ENCODE results near the gene CYP2F1. TPM values are rescaled to one million over a fixed set of nuclear protein-coding genes. Genes with fewer than 3 reads are reported as not detected.

CYP2F1 gene
- total and polyA plus RNA-seq, 2 experiments from 2014 or later = 1.1 TPM; not detected in 1

- peaks cover 31% of the 10 kb centered on the region for H3K27me3 ChIP-seq (ENCODE audit: insufficient read depth)
- H4K20me1 ChIP-seq (replicated peaks; ENCODE audit: insufficient read depth) = no peaks in the 10 kb centered on the region
- TF ChIP-seq ZNF114 (CRISPR knock-in tag; IDR thresholded peaks at IDR 0.05) (no peak), CTCF (conservative IDR thresholded peaks at IDR 0.05; ENCODE audit: low read depth in 2 of 2) (no peak), ETS1 (IDR thresholded peaks at IDR 0.05) (no peak)
- no peak overlapping the region for H3K4me3 ChIP-seq
- peaks cover 10% of the 10 kb centered on the region; the same call in 2 of the 3 replicates for H3K36me3 Mint-ChIP-seq (ENCODE audit: low read depth)
- H3K4me3 Mint-ChIP-seq = no peak overlapping the region
- H2AFZ ChIP-seq = no peak overlapping the region
- no peaks in the 10 kb centered on the region for H3F3A ChIP-seq (replicated peaks; ENCODE audit: low read depth)
- DNase-seq (ENCODE audit: low spot score) (no peak), ATAC-seq (no peak)
- no peak overlapping the region for H3K27ac ChIP-seq (ENCODE audit: low read depth)
- peaks cover 11% of the 10 kb centered on the region for H3K9me3 Mint-ChIP-seq
- H3K27ac Mint-ChIP-seq = no peak overlapping the region
- peaks cover 15% of the 10 kb centered on the region for H3K9me2 ChIP-seq (ENCODE audit: insufficient read depth)
- H3K79me2 ChIP-seq (replicated peaks; ENCODE audit: insufficient read depth) = no peaks in the 10 kb centered on the region
- H3K4me1 Mint-ChIP-seq = peaks cover 12% of the 10 kb centered on the region; the same call in 2 of the 3 replicates
- no peaks in the 10 kb centered on the region for H3K36me3 ChIP-seq (ENCODE audit: insufficient read depth)
- peaks cover 5% of the 10 kb centered on the region; the same call in 1 of the 2 replicates for H3K4me1 ChIP-seq (ENCODE audit: insufficient read depth)
- no peak overlapping the region for H3K4me2 ChIP-seq
- peaks cover 30% of the 10 kb centered on the region for H3K27me3 Mint-ChIP-seq (ENCODE audit: insufficient read depth, low read depth, poor library complexity)
These were observed 28.4 kb upstream of the CYP2F1 start for GRCh38 chr19:41085748-41086415.

GRCh38 chr19:41088151-41088550, 26.1 kb upstream of the CYP2F1 start, which contains the start of gene CYP2A13:
CYP2A13 (plus strand) TSS chr19:41088451; CDS start chr19:41088472, 21 bp downstream.
- no peak within 1 kb of the TSS for H3K27ac Mint-ChIP-seq
- H3K4me1 ChIP-seq (ENCODE audit: insufficient read depth) = peaks cover 5% of the 10 kb centered on the region; the same call in 1 of the 2 replicates
- H3K9me3 Mint-ChIP-seq = peaks cover 4% of the 10 kb centered on the region; the same call in 2 of the 3 replicates
- H3K4me3 Mint-ChIP-seq = peak within 1 kb of the TSS; percentile 73; the same call in 1 of the 3 replicates
- ATAC-seq (no peak), DNase-seq (ENCODE audit: low spot score) (no peak)
- H3K27me3 Mint-ChIP-seq (ENCODE audit: insufficient read depth, low read depth, poor library complexity) = peaks cover 41% of the 10 kb centered on the region
- no peaks in the 10 kb centered on the region for H4K20me1 ChIP-seq (replicated peaks; ENCODE audit: insufficient read depth)
- peaks cover 45% of the 10 kb centered on the region for H3K27me3 ChIP-seq (ENCODE audit: insufficient read depth)
- H3K79me2 ChIP-seq (replicated peaks; ENCODE audit: insufficient read depth) = no peaks in the 10 kb centered on the region
- no peaks in the 10 kb centered on the region for H3K36me3 ChIP-seq (ENCODE audit: insufficient read depth)
- TF ChIP-seq ZNF331 (CRISPR knock-in tag; IDR thresholded peaks at IDR 0.05; ENCODE audit: low read depth) (no peak), REST (IDR thresholded peaks at IDR 0.05; ENCODE audit: unreplicated experiment) (no peak), ZNF462 (CRISPR knock-in tag; IDR thresholded peaks at IDR 0.05) (no peak), ZNF114 (CRISPR knock-in tag; IDR thresholded peaks at IDR 0.05) (no peak)
- H3K9me2 ChIP-seq (ENCODE audit: insufficient read depth) = no peaks in the 10 kb centered on the region
- peak within 1 kb of the TSS; percentile 93 for H3K4me2 ChIP-seq
- peaks cover 4% of the 10 kb centered on the region; the same call in 1 of the 3 replicates for H3K36me3 Mint-ChIP-seq (ENCODE audit: low read depth)
- no peak within 1 kb of the TSS for H3K27ac ChIP-seq (ENCODE audit: low read depth)
- peak within 1 kb of the TSS; percentile 98 for H2AFZ ChIP-seq
- no peaks in the 10 kb centered on the region for H3F3A ChIP-seq (replicated peaks; ENCODE audit: low read depth)
- peaks cover 12% of the 10 kb centered on the region; the same call in 2 of the 3 replicates for H3K4me1 Mint-ChIP-seq
- peak within 1 kb of the TSS; percentile 80 for H3K4me3 ChIP-seq

All from GM23338 (cell line).